Keratinocyte (primary cell): Measurements from ENCODE around the gene NOD1.

Experiments used
- EZH2 ChIP-seq: IDR thresholded peaks from one replicate; pipeline ENCODE4 v1.6.1; 2012; ENCODE audit warnings: inconsistent platforms, mild to moderate bottlenecking, low read length, moderate library complexity
- TF ChIP-seq, protein P1 (sequence below), 3 experiments: IDR thresholded peaks in 1 of 3; conservative IDR thresholded peaks in 1 of 3; optimal IDR thresholded peaks in 1 of 3; 2 replicates in 2 of 3; 3 replicates in 1 of 3; pipeline versions ENCODE3 to v1.5.1; 2011; ENCODE audit warnings: low read length in 3 of 3, mild to moderate bottlenecking in 3 of 3, moderate library complexity in 2 of 3, control low read depth in 1 of 3, inconsistent platforms in 1 of 3; ENCODE audit not compliant: insufficient read depth in 2 of 3; ENCODE audit errors: extremely low read depth in 1 of 3

DNA sequence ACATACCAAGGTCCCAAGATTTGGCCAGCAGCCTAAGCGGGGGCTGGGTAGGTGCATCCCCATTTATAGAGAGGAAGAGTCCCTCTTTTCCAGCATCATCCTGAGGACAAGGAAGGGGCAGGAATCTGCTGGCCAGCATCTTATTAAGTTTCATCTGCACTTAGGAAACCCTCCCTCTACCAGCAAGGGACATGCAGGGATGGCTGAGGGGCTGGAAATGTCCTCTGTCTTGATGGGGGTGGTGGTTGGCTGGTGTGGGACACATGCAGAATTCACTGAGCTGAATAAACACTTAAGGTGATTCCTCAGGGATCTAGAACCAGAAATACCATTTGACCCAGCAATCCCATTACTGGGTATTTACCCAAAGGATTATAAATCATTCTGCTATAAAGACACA is 42.1 kb downstream of the NOD1 start:
- TF ChIP-seq, protein P1, sequence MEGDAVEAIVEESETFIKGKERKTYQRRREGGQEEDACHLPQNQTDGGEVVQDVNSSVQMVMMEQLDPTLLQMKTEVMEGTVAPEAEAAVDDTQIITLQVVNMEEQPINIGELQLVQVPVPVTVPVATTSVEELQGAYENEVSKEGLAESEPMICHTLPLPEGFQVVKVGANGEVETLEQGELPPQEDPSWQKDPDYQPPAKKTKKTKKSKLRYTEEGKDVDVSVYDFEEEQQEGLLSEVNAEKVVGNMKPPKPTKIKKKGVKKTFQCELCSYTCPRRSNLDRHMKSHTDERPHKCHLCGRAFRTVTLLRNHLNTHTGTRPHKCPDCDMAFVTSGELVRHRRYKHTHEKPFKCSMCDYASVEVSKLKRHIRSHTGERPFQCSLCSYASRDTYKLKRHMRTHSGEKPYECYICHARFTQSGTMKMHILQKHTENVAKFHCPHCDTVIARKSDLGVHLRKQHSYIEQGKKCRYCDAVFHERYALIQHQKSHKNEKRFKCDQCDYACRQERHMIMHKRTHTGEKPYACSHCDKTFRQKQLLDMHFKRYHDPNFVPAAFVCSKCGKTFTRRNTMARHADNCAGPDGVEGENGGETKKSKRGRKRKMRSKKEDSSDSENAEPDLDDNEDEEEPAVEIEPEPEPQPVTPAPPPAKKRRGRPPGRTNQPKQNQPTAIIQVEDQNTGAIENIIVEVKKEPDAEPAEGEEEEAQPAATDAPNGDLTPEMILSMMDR (optimal IDR thresholded peaks at IDR 0.05 in 1 of 3, IDR thresholded peaks at IDR 0.05 in 1 of 3, conservative IDR thresholded peaks at IDR 0.05 in 1 of 3; ENCODE audit: extremely low read depth in 1 of 3, insufficient read depth in 2 of 3, low read length in 3 of 3): no peak
- no peak for TF ChIP-seq EZH2
